GM06990 (cell line): Measurements from ENCODE around the gene HAGHL.

Source experiments
- DNase-seq: peaks from one replicate; pipeline ENCODE4 v3.0.0-alpha.2; 2011; ENCODE audit not compliant: insufficient read length; ENCODE audit errors: extremely low read depth
- H3K27me3 ChIP-seq: replicated peaks from 2 replicates; pipeline ENCODE4 v1.6.0; 2011; ENCODE audit warnings: low read length; ENCODE audit not compliant: control insufficient read depth, insufficient read depth
- H3K36me3 ChIP-seq: 2 replicates; pipeline ENCODE4 v1.5.1; 2011; ENCODE audit warnings: low read length; ENCODE audit not compliant: control insufficient read depth, insufficient read depth
- H3K4me3 ChIP-seq: replicated peaks from 2 replicates; pipeline ENCODE4 v1.5.1; 2011; ENCODE audit warnings: low read depth, mild to moderate bottlenecking, control low read depth, low read length
- CTCF ChIP-seq: IDR thresholded peaks from 2 replicates; pipeline ENCODE4 v1.5.1; 2011; ENCODE audit warnings: low read length, control low read depth, mild to moderate bottlenecking, inconsistent platforms; ENCODE audit not compliant: insufficient read depth, poor library complexity, severe bottlenecking

The HAGHL gene

GRCh38 chr16:734208-734980, 7.5 kb downstream of the HAGHL start:
- TF ChIP-seq CTCF: no peak
- no peaks in the 10 kb centered on the region for H3K27me3 ChIP-seq
- no peak overlapping the region for H3K4me3 ChIP-seq
- peaks cover 26% of the 10 kb centered on the region for H3K36me3 ChIP-seq
- DNase-seq: peak; percentile 13

GRCh38 chr16:734981-735881, 8.3 kb downstream of the HAGHL start:
- H3K27me3 ChIP-seq: no peaks in the 10 kb centered on the region
- peaks cover 24% of the 10 kb centered on the region for H3K36me3 ChIP-seq
- DNase-seq: no peak
- TF ChIP-seq CTCF: no peak
- H3K4me3 ChIP-seq: no peak overlapping the region

- DNase-seq: peak; percentile 57
- Histone ChIP-seq H3K4me3 (no peak overlapping the region), H3K27me3 (no peaks in the 10 kb centered on the region), H3K36me3 (peaks cover 20% of the 10 kb centered on the region)
- TF ChIP-seq CTCF: no peak
These were observed 9.1 kb downstream of the HAGHL start for GRCh38 chr16:735982-736453.

GRCh38 chr16:736936-737481, 10.1 kb downstream of the HAGHL start:
- no peak for TF ChIP-seq CTCF
- peak; percentile 20 for DNase-seq
- no peak overlapping the region for H3K4me3 ChIP-seq
- no peaks in the 10 kb centered on the region for H3K27me3 ChIP-seq
- H3K36me3 ChIP-seq: peaks cover 19% of the 10 kb centered on the region

GRCh38 chr16:739560-740458, 12.9 kb downstream of the HAGHL start:
- peak overlapping the region; percentile 94 for H3K4me3 ChIP-seq
- no peak for TF ChIP-seq CTCF
- H3K36me3 ChIP-seq: peaks cover 2% of the 10 kb centered on the region; the same call in 1 of the 2 replicates
- DNase-seq: peak; percentile 25
- no peaks in the 10 kb centered on the region for H3K27me3 ChIP-seq
